H9 (cell line): ENCODE results near the gene TAS2R30. TPM values are rescaled to one million over a fixed set of nuclear protein-coding genes. Genes with fewer than 3 reads are reported as not detected.
"Not testable (repeated sequence)": the region's sequence is repeated elsewhere in the genome, so short reads cannot be mapped to it uniquely, and the experiment has no call there.

Experiments
- DNase-seq: peaks from one replicate; pipeline ENCODE4 v3.0.0-alpha.2; 2017
- H2AFZ ChIP-seq: one replicate; pipeline ENCODE4 v1.6.1; 2013; ENCODE audit warnings: mild to moderate bottlenecking, low read length, control low read depth, moderate library complexity
- H2AK5ac ChIP-seq: 2 replicates; pipeline ENCODE4 v1.6.1; 2013; ENCODE audit warnings: low read length, control low read depth, mixed read lengths; ENCODE audit not compliant: insufficient read length
- H2BK120ac ChIP-seq: one replicate; pipeline ENCODE4 v1.6.1; 2013; ENCODE audit warnings: low read depth, mild to moderate bottlenecking, low read length, control low read depth, inconsistent platforms; ENCODE audit not compliant: poor library complexity, severe bottlenecking
- H2BK12ac ChIP-seq: 2 replicates; pipeline ENCODE4 v1.6.1; 2013; ENCODE audit warnings: low read length, control low read depth, mixed read lengths, low read depth; ENCODE audit not compliant: insufficient read length
- H2BK15ac ChIP-seq: 2 replicates; pipeline ENCODE4 v1.6.1; 2013; ENCODE audit warnings: low read depth, low read length, control low read depth
- H2BK20ac ChIP-seq: one replicate; pipeline ENCODE4 v1.6.1; 2013; ENCODE audit warnings: low read depth, mild to moderate bottlenecking, low read length, control low read depth, inconsistent platforms; ENCODE audit not compliant: poor library complexity, severe bottlenecking
- H2BK5ac ChIP-seq: 2 replicates; pipeline ENCODE4 v1.6.1; 2013; ENCODE audit warnings: low read length, control low read depth, mixed read lengths; ENCODE audit not compliant: insufficient read length
- H3K14ac ChIP-seq: 2 replicates; pipeline ENCODE4 v1.6.1; 2013; ENCODE audit warnings: low read length, control low read depth; ENCODE audit not compliant: insufficient read depth
- H3K18ac ChIP-seq: 2 replicates; pipeline ENCODE4 v1.6.1; 2013; ENCODE audit warnings: low read depth, mild to moderate bottlenecking, mixed read lengths, low read length, control low read depth; ENCODE audit not compliant: insufficient read length
- H3K23ac ChIP-seq: 2 replicates; pipeline ENCODE4 v1.6.1; 2013; ENCODE audit warnings: low read length, control low read depth, mixed read lengths, low read depth; ENCODE audit not compliant: insufficient read length
- H3K23me2 ChIP-seq: 2 replicates; pipeline ENCODE4 v1.6.1; 2013; ENCODE audit warnings: low read depth, mild to moderate bottlenecking, mixed read lengths, low read length, control low read depth; ENCODE audit not compliant: insufficient read length, poor library complexity, severe bottlenecking
- H3K27ac ChIP-seq: 2 replicates; pipeline ENCODE4 v1.5.1; 2013; ENCODE audit warnings: low read length, control low read depth, mixed read lengths, low read depth; ENCODE audit not compliant: insufficient read length
- H3K27me3 ChIP-seq: 2 replicates; pipeline ENCODE4 v1.6.1; 2013; ENCODE audit warnings: low read length, control low read depth, inconsistent platforms; ENCODE audit not compliant: insufficient read depth
- H3K4ac ChIP-seq: 2 replicates; pipeline ENCODE4 v1.6.1; 2013; ENCODE audit warnings: low read depth, mild to moderate bottlenecking, control low read depth, inconsistent platforms, low read length, moderate library complexity
- H3K4me1 ChIP-seq: 2 replicates; pipeline ENCODE4 v1.6.1; 2013; ENCODE audit warnings: low read length, control low read depth, inconsistent platforms; ENCODE audit not compliant: insufficient read depth
- H3K4me2 ChIP-seq: 2 replicates; pipeline ENCODE4 v1.6.1; 2013; ENCODE audit warnings: low read length, control low read depth, mixed read lengths; ENCODE audit not compliant: insufficient read length, insufficient read depth
- H3K56ac ChIP-seq: 2 replicates; pipeline ENCODE4 v1.6.1; 2013; ENCODE audit warnings: low read depth, mild to moderate bottlenecking, mixed read lengths, low read length, control low read depth; ENCODE audit not compliant: insufficient read length
- H3K79me1 ChIP-seq: 2 replicates; pipeline ENCODE4 v1.6.1; 2013; ENCODE audit warnings: low read depth, mild to moderate bottlenecking, moderate library complexity, low read length, control low read depth, inconsistent platforms; ENCODE audit not compliant: insufficient read depth, poor library complexity, severe bottlenecking
- H3K79me2 ChIP-seq: 2 replicates; pipeline ENCODE4 v1.6.1; 2013; ENCODE audit warnings: low read length, control low read depth, inconsistent platforms; ENCODE audit not compliant: insufficient read depth
- H3K9ac ChIP-seq: 2 replicates; pipeline ENCODE4 v1.6.1; 2013; ENCODE audit warnings: low read length, control low read depth, mixed read lengths; ENCODE audit not compliant: insufficient read length; ENCODE audit errors: extremely low read depth
- H3K9me3 ChIP-seq: one replicate; pipeline ENCODE4 v1.6.1; 2013; ENCODE audit warnings: low read depth, low read length, inconsistent platforms; ENCODE audit not compliant: control insufficient read depth
- H3T11ph ChIP-seq: one replicate; pipeline ENCODE4 v1.6.1; 2013; ENCODE audit warnings: mild to moderate bottlenecking, low read length, control low read depth, inconsistent platforms
- H4K20me1 ChIP-seq: one replicate; pipeline ENCODE4 v1.6.1; 2013; ENCODE audit not compliant: control insufficient read depth, insufficient read length, insufficient read depth
- H4K5ac ChIP-seq: 2 replicates; pipeline ENCODE4 v1.6.1; 2013; ENCODE audit warnings: low read depth, mild to moderate bottlenecking, mixed read lengths, low read length, control low read depth; ENCODE audit not compliant: insufficient read length
- H4K8ac ChIP-seq: replicated peaks from 2 replicates; pipeline ENCODE4 v1.6.1; 2013; ENCODE audit warnings: low read length, control low read depth, mixed read lengths, low read depth; ENCODE audit not compliant: insufficient read length
- H4K91ac ChIP-seq: 2 replicates; pipeline ENCODE4 v1.6.1; 2013; ENCODE audit warnings: low read depth, mild to moderate bottlenecking, moderate library complexity, mixed read lengths, low read length, control low read depth; ENCODE audit not compliant: insufficient read length
- H3K27ac Mint-ChIP-seq, 3 experiments: 2 replicates in 2 of 3; 3 replicates in 1 of 3; pipeline ENCODE4 v1.8.0; 2020 to 2021; ENCODE audit warnings: mixed read lengths in 3 of 3, mild to moderate bottlenecking in 1 of 3, moderate library complexity in 1 of 3
- H3K27me3 Mint-ChIP-seq: 2 replicates; pipeline ENCODE4 v1.8.0; 2021; ENCODE audit warnings: low read depth, mild to moderate bottlenecking, moderate library complexity, mixed read lengths
- H3K36me3 Mint-ChIP-seq, 3 experiments: 2 replicates in 2 of 3; 3 replicates in 1 of 3; pipeline ENCODE4 v1.8.0; 2020 to 2021; ENCODE audit warnings: low read depth in 3 of 3, mixed read lengths in 3 of 3; ENCODE audit not compliant: insufficient read depth in 1 of 3
- H3K4me1 Mint-ChIP-seq, 2 experiments: 2 replicates each; pipeline ENCODE4 v1.8.0; 2020; ENCODE audit warnings: mixed read lengths in 2 of 2
- H3K4me3 Mint-ChIP-seq, 2 experiments: 2 replicates in 1 of 2; 3 replicates in 1 of 2; pipeline ENCODE4 v1.8.0; 2020 to 2021; ENCODE audit warnings: mild to moderate bottlenecking in 2 of 2, mixed read lengths in 2 of 2, moderate library complexity in 1 of 2
- H3K9me3 Mint-ChIP-seq, 2 experiments: 2 replicates in 1 of 2; 3 replicates in 1 of 2; pipeline ENCODE4 v1.8.0; 2020; ENCODE audit warnings: mild to moderate bottlenecking in 2 of 2, mixed read lengths in 2 of 2, moderate library complexity in 1 of 2
- WGBS: extraction: QIAGEN DNeasy Blood & Tissue Kit; methylation state at CpG from one replicate; pipeline ENCODE4 v1.1.7; 2013; ENCODE audit warnings: missing lambda C conversion rate, low lambda C conversion rate, mixed read lengths; ENCODE audit not compliant: insufficient read length; ENCODE audit errors: extremely low coverage; 5-methylcytosine and 5-hydroxymethylcytosine counted together
- total RNA-seq: library from RNA; stranded (reverse); gene quantifications from 2 replicates; pipeline ENCODE4 v1.2.1, GENCODE V29; 2021
- TF ChIP-seq, protein P1 (sequence below): fragments of 200-600 bp; sonication (generic); conservative IDR thresholded peaks from 3 replicates; pipeline ENCODE4 v1.8.0; 2021; ENCODE audit warnings: antibody characterized with exemption, mild to moderate bottlenecking

TAS2R30 gene
- total RNA-seq, 1 experiment from 2014 or later, result 2.0 TPM

- H3K4me1 Mint-ChIP-seq, result no peaks in the 10 kb centered on the region; a peak in 1 of 4 replicates
- Histone ChIP-seq H4K5ac (no peak overlapping the region), H2BK5ac (no peak overlapping the region), H3K18ac (no peak overlapping the region), H3K4me2 (no peak overlapping the region), H2BK15ac (no peak overlapping the region), H3K9me3 (no peaks in the 10 kb centered on the region), H3K9ac (no peak overlapping the region), H2BK120ac (no peak overlapping the region), H3K23ac (no peak overlapping the region), H3K4ac (no peak overlapping the region), H3K56ac (no peak overlapping the region), H3K79me2 (no peaks in the 10 kb centered on the region; the same call in 1 of the 2 replicates), H3K79me1 (no peaks in the 10 kb centered on the region), H3K14ac (no peak overlapping the region), H4K8ac (no peak overlapping the region), H4K20me1 (no peaks in the 10 kb centered on the region), H3K27me3 (no peaks in the 10 kb centered on the region), H2BK12ac (no peak overlapping the region), H2AFZ (no peak overlapping the region), H3K27ac (no peak overlapping the region), H2BK20ac (no peak overlapping the region), H3T11ph (no peak overlapping the region), H4K91ac (no peak overlapping the region), H3K23me2 (no peaks in the 10 kb centered on the region), H2AK5ac (no peak overlapping the region), H3K4me1 (no peaks in the 10 kb centered on the region)
- H3K27ac Mint-ChIP-seq, result no peak overlapping the region
- peaks cover 5 to 23% of the 10 kb centered on the region in 2 experiments; a peak in 4 of 5 replicates for H3K9me3 Mint-ChIP-seq
- no peaks in the 10 kb centered on the region for H3K27me3 Mint-ChIP-seq
- TF ChIP-seq, protein P1, sequence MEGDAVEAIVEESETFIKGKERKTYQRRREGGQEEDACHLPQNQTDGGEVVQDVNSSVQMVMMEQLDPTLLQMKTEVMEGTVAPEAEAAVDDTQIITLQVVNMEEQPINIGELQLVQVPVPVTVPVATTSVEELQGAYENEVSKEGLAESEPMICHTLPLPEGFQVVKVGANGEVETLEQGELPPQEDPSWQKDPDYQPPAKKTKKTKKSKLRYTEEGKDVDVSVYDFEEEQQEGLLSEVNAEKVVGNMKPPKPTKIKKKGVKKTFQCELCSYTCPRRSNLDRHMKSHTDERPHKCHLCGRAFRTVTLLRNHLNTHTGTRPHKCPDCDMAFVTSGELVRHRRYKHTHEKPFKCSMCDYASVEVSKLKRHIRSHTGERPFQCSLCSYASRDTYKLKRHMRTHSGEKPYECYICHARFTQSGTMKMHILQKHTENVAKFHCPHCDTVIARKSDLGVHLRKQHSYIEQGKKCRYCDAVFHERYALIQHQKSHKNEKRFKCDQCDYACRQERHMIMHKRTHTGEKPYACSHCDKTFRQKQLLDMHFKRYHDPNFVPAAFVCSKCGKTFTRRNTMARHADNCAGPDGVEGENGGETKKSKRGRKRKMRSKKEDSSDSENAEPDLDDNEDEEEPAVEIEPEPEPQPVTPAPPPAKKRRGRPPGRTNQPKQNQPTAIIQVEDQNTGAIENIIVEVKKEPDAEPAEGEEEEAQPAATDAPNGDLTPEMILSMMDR, result no peak
- DNase-seq, result no peak
- H3K4me3 Mint-ChIP-seq, result no peak overlapping the region
- peaks cover 52 to 66% (median 53%) of the 10 kb centered on the region in 3 experiments for H3K36me3 Mint-ChIP-seq
- WGBS, result no CpG with 5 or more reads among the region's 2 CpGs
Observed at GRCh38 chr12:11105546-11105945, 28.9 kb downstream of the TAS2R30 start.

GRCh38 chr12:11094910-11095309, 39.5 kb downstream of the TAS2R30 start:
- H3K4me1 ChIP-seq, H4K5ac ChIP-seq, H4K91ac ChIP-seq, H3K4me3 Mint-ChIP-seq, H3K27ac ChIP-seq, H3K4me1 Mint-ChIP-seq, H3K9me3 ChIP-seq, H3K79me2 ChIP-seq, H3K27me3 ChIP-seq, H2BK15ac ChIP-seq, H3K27ac Mint-ChIP-seq, H3K79me1 ChIP-seq, H4K20me1 ChIP-seq, H3K4ac ChIP-seq, H2BK20ac ChIP-seq, H4K8ac ChIP-seq, H3T11ph ChIP-seq, H2BK120ac ChIP-seq, H3K18ac ChIP-seq, H3K9me3 Mint-ChIP-seq, H3K27me3 Mint-ChIP-seq, H3K4me2 ChIP-seq, H3K9ac ChIP-seq, H2AFZ ChIP-seq, H2BK12ac ChIP-seq, H2AK5ac ChIP-seq, H2BK5ac ChIP-seq, DNase-seq, H3K23me2 ChIP-seq, H3K56ac ChIP-seq, H3K23ac ChIP-seq, H3K14ac ChIP-seq: not testable (repeated sequence)
- H3K36me3 Mint-ChIP-seq, result peaks cover 9 to 14% (median 10%) of the 10 kb centered on the region in 3 experiments
- WGBS, result no CpG with 5 or more reads among the region's 2 CpGs
